Measurements from ENCODE around the gene SERPIND1. TPM values are rescaled to one million over a fixed set of nuclear protein-coding genes. Genes with fewer than 3 reads are reported as not detected.

The SERPIND1 gene
- total and polyA plus RNA-seq, 10 of the 15 experiments (the other 5 are each of a cell fraction or from before 2014, with no cell fraction given) = 0.08 to 0.85 (median 0.38) TPM; not detected in 1

DNA sequence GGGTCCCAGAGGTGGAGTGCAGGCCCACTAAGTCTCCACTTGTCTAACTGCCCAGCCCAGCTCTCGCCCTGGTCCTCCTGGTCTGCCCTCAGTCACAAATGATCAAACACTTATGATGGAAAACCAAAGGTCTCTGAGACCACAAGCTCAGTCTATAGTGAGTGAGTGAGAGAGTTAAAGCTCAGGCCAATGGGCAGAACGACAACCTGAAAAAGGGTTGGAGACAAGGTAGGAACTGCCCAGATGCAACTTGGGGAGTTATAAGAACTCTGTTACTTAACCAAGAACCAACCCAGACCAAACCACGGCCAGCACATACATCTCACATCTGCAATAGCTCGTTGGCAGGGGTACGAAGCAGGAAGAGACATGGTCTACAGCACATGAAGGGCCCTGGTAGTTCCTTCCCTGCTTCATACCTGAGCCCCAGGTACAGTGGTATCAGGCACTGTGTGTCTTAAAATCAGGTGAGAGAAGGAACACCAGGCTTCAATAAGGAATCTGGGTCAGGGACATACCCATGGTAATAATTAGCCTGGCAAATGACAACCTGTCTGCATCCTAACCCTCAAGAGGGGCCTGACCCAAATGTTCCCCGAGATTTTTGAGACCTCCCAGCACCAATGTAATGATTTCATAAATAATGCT lies 35.7 kb downstream of the SERPIND1 start:
- DNase-seq (ENCODE audit: low read depth, low spot score) (no peak), ATAC-seq (no peak), FAIRE-seq (no peak)
- Histone ChIP-seq H3K79me2 (ENCODE audit: control insufficient read depth, insufficient read depth, low read length) (no peaks in the 10 kb centered on the region), H3K27me3 (replicated peaks in 1 of 2; ENCODE audit: control insufficient read depth in 2 of 2, insufficient read depth in 2 of 2, low read length in 1 of 2) (no peaks in the 10 kb centered on the region), H3K36me3 (ENCODE audit: control insufficient read depth in 2 of 2, insufficient read depth in 2 of 2, low read length in 1 of 2) (peaks cover 4 to 6% of the 10 kb centered on the region in 2 experiments; a peak in 3 of 4 replicates), H3K9me3 (replicated peaks; ENCODE audit: control insufficient read depth, insufficient read depth, low read length) (no peaks in the 10 kb centered on the region), H2AFZ (ENCODE audit: control insufficient read depth, low read depth, low read length) (no peak overlapping the region), H3K4me2 (ENCODE audit: control insufficient read depth, insufficient read depth) (no peak overlapping the region), H4K20me1 (ENCODE audit: control insufficient read depth, insufficient read depth) (no peaks in the 10 kb centered on the region), H3K27ac (ENCODE audit: control insufficient read depth, insufficient read depth) (no peak overlapping the region), H3K4me1 (ENCODE audit: control insufficient read depth, insufficient read depth, low read length) (no peaks in the 10 kb centered on the region), H3K4me3 (no peak overlapping the region), H3K9ac (ENCODE audit: control insufficient read depth, insufficient read depth, low read length) (no peak overlapping the region)
- CTCF ChIA-PET = interaction anchor here (1.0 to 1.2 kb wide), 2 partner anchors 16 to 150 kb away, joined by 3 read pairs; no protein-coding TSS in a partner anchor
- WGBS (ENCODE audit: insufficient coverage, insufficient replicate concordance, low lambda C conversion rate, missing lambda C conversion rate) = 88% methylated on average over 6 of the region's 6 CpGs
- in situ Hi-C loops (cut with MboI) = no loop called here
- SMC1A ChIA-PET (ENCODE audit: uncharacterized antibody, unreplicated experiment) = interaction anchor here (0.9 to 1.2 kb wide), 2 partner anchors 9 to 47 kb away, joined by 3 read pairs; no protein-coding TSS in a partner anchor
- intact Hi-C loops (cut with micrococcal nuclease; ENCODE audit: unreplicated experiment) = no loop called here
- RAD21 ChIA-PET (ENCODE audit: unreplicated experiment) = no interaction called here
- POLR2A ChIA-PET = no interaction called here
- BruUV-seq (replicated peaks) = no TSS peak
- TF ChIP-seq YBX1 (IDR thresholded peaks at IDR 0.05) (no peak), STAT1 (conservative IDR thresholded peaks at IDR 0.05) (no peak), PML (IDR thresholded peaks at IDR 0.05; ENCODE audit: low read length) (no peak), ZNF622 (IDR thresholded peaks at IDR 0.05) (no peak), MYC (IDR thresholded peaks at IDR 0.05; ENCODE audit: insufficient read depth, insufficient read length, insufficient replicate concordance, low read length, severe bottlenecking) (no peak), FOXK2 (IDR thresholded peaks at IDR 0.05) (no peak), IRF4 (IDR thresholded peaks at IDR 0.05; ENCODE audit: low read depth, low read length) (no peak), TAF1 (IDR thresholded peaks at IDR 0.05; ENCODE audit: borderline replicate concordance, low read depth, low read length) (no peak)
- TF ChIP-seq, protein P1, sequence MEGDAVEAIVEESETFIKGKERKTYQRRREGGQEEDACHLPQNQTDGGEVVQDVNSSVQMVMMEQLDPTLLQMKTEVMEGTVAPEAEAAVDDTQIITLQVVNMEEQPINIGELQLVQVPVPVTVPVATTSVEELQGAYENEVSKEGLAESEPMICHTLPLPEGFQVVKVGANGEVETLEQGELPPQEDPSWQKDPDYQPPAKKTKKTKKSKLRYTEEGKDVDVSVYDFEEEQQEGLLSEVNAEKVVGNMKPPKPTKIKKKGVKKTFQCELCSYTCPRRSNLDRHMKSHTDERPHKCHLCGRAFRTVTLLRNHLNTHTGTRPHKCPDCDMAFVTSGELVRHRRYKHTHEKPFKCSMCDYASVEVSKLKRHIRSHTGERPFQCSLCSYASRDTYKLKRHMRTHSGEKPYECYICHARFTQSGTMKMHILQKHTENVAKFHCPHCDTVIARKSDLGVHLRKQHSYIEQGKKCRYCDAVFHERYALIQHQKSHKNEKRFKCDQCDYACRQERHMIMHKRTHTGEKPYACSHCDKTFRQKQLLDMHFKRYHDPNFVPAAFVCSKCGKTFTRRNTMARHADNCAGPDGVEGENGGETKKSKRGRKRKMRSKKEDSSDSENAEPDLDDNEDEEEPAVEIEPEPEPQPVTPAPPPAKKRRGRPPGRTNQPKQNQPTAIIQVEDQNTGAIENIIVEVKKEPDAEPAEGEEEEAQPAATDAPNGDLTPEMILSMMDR (IDR thresholded peaks at IDR 0.05 in 2 of 3, conservative IDR thresholded peaks at IDR 0.05 in 1 of 3; ENCODE audit: control insufficient read depth in 2 of 3, extremely low read depth in 1 of 3, insufficient read depth in 1 of 3, low read depth in 3 of 3, low read length in 3 of 3) = no peak
- TF ChIP-seq, protein P2, sequence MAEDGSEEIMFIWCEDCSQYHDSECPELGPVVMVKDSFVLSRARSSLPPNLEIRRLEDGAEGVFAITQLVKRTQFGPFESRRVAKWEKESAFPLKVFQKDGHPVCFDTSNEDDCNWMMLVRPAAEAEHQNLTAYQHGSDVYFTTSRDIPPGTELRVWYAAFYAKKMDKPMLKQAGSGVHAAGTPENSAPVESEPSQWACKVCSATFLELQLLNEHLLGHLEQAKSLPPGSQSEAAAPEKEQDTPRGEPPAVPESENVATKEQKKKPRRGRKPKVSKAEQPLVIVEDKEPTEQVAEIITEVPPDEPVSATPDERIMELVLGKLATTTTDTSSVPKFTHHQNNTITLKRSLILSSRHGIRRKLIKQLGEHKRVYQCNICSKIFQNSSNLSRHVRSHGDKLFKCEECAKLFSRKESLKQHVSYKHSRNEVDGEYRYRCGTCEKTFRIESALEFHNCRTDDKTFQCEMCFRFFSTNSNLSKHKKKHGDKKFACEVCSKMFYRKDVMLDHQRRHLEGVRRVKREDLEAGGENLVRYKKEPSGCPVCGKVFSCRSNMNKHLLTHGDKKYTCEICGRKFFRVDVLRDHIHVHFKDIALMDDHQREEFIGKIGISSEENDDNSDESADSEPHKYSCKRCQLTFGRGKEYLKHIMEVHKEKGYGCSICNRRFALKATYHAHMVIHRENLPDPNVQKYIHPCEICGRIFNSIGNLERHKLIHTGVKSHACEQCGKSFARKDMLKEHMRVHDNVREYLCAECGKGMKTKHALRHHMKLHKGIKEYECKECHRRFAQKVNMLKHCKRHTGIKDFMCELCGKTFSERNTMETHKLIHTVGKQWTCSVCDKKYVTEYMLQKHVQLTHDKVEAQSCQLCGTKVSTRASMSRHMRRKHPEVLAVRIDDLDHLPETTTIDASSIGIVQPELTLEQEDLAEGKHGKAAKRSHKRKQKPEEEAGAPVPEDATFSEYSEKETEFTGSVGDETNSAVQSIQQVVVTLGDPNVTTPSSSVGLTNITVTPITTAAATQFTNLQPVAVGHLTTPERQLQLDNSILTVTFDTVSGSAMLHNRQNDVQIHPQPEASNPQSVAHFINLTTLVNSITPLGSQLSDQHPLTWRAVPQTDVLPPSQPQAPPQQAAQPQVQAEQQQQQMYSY (CRISPR knock-in tag; IDR thresholded peaks at IDR 0.05) = no peak
- TF ChIP-seq, protein P3, sequence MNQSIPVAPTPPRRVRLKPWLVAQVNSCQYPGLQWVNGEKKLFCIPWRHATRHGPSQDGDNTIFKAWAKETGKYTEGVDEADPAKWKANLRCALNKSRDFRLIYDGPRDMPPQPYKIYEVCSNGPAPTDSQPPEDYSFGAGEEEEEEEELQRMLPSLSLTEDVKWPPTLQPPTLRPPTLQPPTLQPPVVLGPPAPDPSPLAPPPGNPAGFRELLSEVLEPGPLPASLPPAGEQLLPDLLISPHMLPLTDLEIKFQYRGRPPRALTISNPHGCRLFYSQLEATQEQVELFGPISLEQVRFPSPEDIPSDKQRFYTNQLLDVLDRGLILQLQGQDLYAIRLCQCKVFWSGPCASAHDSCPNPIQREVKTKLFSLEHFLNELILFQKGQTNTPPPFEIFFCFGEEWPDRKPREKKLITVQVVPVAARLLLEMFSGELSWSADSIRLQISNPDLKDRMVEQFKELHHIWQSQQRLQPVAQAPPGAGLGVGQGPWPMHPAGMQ (IDR thresholded peaks at IDR 0.05; ENCODE audit: borderline replicate concordance) = no peak
- TF ChIP-seq, protein P4, sequence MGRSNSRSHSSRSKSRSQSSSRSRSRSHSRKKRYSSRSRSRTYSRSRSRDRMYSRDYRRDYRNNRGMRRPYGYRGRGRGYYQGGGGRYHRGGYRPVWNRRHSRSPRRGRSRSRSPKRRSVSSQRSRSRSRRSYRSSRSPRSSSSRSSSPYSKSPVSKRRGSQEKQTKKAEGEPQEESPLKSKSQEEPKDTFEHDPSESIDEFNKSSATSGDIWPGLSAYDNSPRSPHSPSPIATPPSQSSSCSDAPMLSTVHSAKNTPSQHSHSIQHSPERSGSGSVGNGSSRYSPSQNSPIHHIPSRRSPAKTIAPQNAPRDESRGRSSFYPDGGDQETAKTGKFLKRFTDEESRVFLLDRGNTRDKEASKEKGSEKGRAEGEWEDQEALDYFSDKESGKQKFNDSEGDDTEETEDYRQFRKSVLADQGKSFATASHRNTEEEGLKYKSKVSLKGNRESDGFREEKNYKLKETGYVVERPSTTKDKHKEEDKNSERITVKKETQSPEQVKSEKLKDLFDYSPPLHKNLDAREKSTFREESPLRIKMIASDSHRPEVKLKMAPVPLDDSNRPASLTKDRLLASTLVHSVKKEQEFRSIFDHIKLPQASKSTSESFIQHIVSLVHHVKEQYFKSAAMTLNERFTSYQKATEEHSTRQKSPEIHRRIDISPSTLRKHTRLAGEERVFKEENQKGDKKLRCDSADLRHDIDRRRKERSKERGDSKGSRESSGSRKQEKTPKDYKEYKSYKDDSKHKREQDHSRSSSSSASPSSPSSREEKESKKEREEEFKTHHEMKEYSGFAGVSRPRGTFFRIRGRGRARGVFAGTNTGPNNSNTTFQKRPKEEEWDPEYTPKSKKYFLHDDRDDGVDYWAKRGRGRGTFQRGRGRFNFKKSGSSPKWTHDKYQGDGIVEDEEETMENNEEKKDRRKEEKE (IDR thresholded peaks at IDR 0.05) = no peak

Measured in GM12878 (cell line).